Iris pigment epithelial cell (primary cell): ENCODE measurements around the gene PARVA.

ENCODE experiments used
- DNase-seq: peaks from one replicate; pipeline ENCODE4 v3.0.0-alpha.2; 2011; ENCODE audit warnings: low read depth

PARVA gene

GRCh38 chr11:12546660-12547059 lies 169.3 kb downstream of the PARVA start:
- no peak for DNase-seq

- no peak for DNase-seq
Measured at GRCh38 chr11:12547953-12548650, 170.7 kb downstream of the PARVA start.

- peak; percentile 78 for DNase-seq
Measured at GRCh38 chr11:12552692-12553091, 175.3 kb downstream of the PARVA start.

DNA sequence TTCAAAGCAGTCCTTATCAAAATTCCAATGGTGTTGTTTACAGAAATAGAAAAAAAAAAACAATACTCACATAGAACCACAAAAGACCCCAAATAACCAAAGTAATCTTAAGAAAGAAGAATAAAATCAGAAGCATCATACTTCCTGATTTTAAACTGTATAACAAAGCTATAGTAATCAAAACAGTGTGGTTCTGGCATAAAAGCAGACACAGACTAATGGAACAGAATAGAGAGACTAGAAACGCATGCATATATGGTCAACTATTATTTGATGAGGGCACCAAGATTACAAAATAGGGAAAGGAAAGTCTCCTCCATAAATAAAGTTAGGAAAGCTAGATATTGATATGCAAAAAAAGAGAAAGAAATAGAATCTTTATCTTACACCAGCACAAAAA lies 176.8 kb downstream of the PARVA start:
- no peak for DNase-seq

GRCh38 chr11:12556155-12556554 lies 178.8 kb downstream of the PARVA start:
- peak; percentile 45 for DNase-seq

DNA sequence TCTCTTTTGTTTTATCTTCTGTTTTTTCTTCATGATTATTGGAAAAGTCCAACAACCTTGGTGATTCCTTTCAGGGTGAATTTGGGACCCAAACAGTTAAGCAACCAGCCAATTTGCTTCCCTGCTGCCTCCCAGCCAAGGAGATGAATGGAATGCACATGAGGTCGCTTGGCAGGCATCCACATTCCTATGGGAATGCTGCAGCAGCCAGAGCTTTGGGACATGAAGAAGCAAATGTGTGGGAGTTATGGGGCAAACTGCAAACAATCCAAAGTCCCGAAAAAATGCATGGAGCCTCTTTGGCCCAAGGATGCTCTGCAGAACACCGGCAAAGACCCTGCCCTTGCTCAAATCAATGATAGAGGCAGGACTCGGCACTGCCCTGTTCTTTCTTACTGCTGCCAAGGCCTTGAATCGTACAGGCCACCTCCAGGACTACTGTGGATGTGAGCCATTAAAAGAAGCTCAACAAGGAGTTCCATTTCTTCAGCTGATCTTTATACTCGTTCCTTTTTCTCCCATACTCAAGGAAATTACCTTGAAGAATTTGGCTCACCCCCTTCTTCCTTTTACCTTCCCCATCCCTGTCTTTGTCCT lies 179.5 kb downstream of the PARVA start:
- peak; percentile 65 for DNase-seq

GRCh38 chr11:12559011-12559410 lies 181.6 kb downstream of the PARVA start:
- no peak for DNase-seq

- DNase-seq: no peak
Measured at GRCh38 chr11:12560362-12560761, 183.0 kb downstream of the PARVA start.

- DNase-seq: no peak
Measured at GRCh38 chr11:12560861-12561260, 183.5 kb downstream of the PARVA start.

GRCh38 chr11:12564012-12564411 lies 186.6 kb downstream of the PARVA start:
- no peak for DNase-seq

GRCh38 chr11:12565406-12565805 lies 188.0 kb downstream of the PARVA start:
- DNase-seq: no peak

- DNase-seq: no peak
Measured at GRCh38 chr11:12567746-12568460, 190.5 kb downstream of the PARVA start.

- DNase-seq: no peak
Measured at GRCh38 chr11:12569499-12570425, 192.4 kb downstream of the PARVA start.

DNA sequence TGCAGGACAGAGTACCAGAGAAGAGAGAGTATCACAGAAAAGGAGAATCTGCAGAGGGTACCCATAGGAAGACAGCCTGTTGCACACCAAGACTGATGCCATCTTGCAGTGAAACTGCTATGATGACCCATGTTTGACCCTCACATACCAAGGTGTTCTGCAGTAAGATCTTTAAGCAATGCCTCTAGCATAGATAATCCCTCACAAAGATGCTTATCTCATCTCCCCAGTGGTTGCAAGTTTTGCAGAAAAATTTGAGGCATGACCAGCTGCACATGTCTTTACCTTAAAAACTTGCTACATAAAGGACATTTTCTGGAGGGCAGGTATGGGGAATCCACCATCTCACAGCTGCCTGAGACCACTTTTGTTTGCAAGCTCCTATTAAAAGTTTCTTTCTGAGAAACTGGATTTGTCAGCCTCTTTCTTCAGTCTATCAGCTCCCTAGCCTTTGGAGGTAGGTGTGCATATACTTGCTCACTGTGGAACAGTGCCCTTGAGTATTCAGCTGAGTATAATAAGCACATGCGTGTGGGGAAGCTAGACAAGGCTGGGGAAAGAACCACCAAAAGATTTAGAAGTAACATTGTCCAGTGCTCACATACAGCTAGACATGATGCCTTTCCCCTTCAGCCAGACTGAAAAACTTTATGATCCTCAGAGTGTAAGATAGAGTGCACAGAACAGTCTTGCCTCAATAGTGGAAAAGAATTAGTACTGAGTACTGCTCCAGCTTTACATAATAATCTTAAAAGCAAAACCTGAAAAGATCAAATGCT lies 196.5 kb downstream of the PARVA start:
- peak; percentile 28 for DNase-seq

DNA sequence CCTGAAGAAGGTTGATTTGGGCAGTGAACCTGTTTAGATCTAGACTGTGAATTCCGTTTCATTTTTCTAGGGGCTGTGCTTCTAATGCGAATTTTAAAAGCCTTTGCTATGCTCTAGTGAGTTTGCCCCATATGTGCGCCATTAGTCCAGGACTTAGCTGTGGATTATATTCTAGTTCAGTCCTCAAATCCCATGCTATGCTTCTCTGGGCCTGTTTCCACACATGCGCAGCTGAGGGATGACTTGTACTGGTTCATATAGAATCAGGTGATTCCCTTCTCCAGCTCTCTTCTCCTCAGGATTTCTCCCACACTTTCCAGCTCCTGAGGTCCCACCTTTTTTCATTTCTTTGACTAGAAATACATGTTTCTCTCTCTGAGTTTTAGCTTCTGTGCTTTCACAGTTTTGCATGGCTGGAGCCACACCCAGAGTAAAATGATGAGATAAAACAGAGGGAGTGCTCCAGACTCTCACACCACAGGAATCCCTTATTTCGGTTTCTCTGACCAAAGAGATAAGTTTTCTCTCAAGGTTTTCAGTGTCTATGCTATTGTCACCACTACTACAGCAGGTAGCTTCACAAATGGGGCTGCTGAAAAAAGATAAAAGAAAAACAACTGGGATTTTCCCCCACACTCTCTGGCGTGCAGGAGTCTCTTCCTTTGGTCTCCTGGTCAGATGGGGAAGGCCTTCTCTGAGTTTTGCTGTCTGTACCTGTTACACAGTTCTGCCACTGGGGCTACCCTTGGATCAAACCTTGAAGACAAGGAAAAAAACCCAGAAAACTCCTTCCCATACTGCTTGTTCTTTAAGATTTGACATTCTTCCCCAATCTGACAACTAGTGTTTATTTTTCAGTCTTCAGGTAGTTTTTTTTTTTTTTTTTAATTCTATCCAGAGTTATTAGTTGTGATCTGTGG lies 200.6 kb downstream of the PARVA start:
- DNase-seq: no peak

DNA sequence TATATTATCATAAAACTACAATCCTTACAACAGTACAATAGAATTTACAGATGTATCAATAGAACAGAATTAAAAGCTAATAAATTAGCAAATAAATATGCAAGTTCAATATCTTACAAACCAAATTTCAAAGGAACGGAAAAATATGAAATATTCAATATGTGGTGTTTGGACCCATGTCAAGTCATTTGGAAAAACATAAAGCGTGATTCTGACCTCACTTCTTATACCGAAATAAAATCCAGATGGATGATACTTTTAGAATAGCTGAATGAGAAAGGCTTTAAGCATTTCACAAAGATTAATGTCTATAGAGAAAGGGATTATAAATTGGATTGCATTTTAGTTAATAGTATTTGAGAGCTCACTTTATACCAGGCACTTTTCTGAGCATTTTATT lies 204.0 kb downstream of the PARVA start:
- no peak for DNase-seq

DNA sequence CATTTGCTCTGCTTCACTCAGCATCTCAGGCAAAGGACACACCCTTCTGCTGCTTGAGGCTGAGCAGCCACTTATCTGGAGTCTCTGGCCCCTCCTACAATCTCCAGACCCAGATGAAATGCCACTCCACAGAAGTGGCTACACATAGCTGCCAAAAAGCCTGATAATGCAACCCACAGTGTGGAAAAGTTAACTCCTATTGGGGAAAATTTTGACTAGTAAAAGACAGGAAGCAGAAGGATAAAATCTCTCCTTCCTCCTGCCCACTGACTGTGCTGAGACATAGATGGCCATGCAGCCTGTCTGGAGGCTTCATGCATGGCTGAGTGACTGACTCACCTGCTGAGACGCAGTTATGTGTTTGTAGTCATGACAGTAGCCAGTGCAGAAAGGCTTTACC lies 204.6 kb downstream of the PARVA start:
- DNase-seq: peak; percentile 84
